IMR-90 (cell line): Measurements from ENCODE around the gene PTPRF. TPM values are rescaled to one million over a fixed set of nuclear protein-coding genes. Genes with fewer than 3 reads are reported as not detected.

Experiments used
- ATAC-seq: fragments of 200-7000 bp; cut with Tn5 transposase; 2 replicates; pipeline ENCODE4 v1.9.1; 2020; ENCODE audit warnings: low read depth, mild to moderate bottlenecking, moderate library complexity
- BruUV-seq: library from RNA; stranded (reverse); fragments of 400-500 nt; replicated peaks from 2 replicates; lab custom pipeline; 2021; lab: Mats Ljungman, UMichigan
- CTCF ChIA-PET: fragments of 300-600 bp; formaldehyde crosslinking; extraction: SDS; loops from one replicate; lab custom pipeline; 2021; ENCODE audit warnings: antibody characterized with exemption; lab: Yijun Ruan, JAX
- POLR2A ChIA-PET: fragments of 300-600 bp; sonication (Branson Sonifier 250); formaldehyde crosslinking; loops from one replicate; lab custom pipeline; 2022; ENCODE audit warnings: antibody characterized with exemption; ENCODE audit not compliant: unreplicated experiment; lab: Charles Lee
- DNase-seq: peaks from one replicate; pipeline ENCODE4 v3.0.0; 2013
- H2AFZ ChIP-seq: replicated peaks from 2 replicates; pipeline ENCODE3; 2013; ENCODE audit warnings: low read length, mild to moderate bottlenecking; ENCODE audit not compliant: poor library complexity
- H2AK5ac ChIP-seq: 2 replicates; pipeline ENCODE4 v1.6.1; 2013; ENCODE audit warnings: low read depth, low read length, inconsistent platforms
- H2AK9ac ChIP-seq: replicated peaks from 2 replicates; pipeline ENCODE3; 2013; ENCODE audit warnings: mild to moderate bottlenecking, low read depth, low read length, moderate library complexity; ENCODE audit not compliant: poor library complexity
- H2BK120ac ChIP-seq: 2 replicates; pipeline ENCODE4 v1.6.1; 2013; ENCODE audit warnings: low read depth, low read length, inconsistent platforms
- H2BK15ac ChIP-seq: 3 replicates; pipeline ENCODE4 v1.6.1; 2013; ENCODE audit warnings: low read depth, low read length, inconsistent platforms
- H2BK20ac ChIP-seq: 2 replicates; pipeline ENCODE4 v1.6.1; 2013; ENCODE audit warnings: low read depth, mild to moderate bottlenecking, inconsistent platforms, low read length, moderate library complexity
- H2BK5ac ChIP-seq: 2 replicates; pipeline ENCODE4 v1.6.1; 2013; ENCODE audit warnings: mild to moderate bottlenecking, low read depth, low read length, inconsistent platforms; ENCODE audit not compliant: poor library complexity, severe bottlenecking
- H3K14ac ChIP-seq: replicated peaks from 2 replicates; pipeline ENCODE4 v1.6.1; 2013; ENCODE audit warnings: low read depth, low read length, inconsistent platforms
- H3K18ac ChIP-seq: 2 replicates; pipeline ENCODE4 v1.6.1; 2013; ENCODE audit warnings: low read depth, low read length, control low read depth
- H3K23ac ChIP-seq: 2 replicates; pipeline ENCODE4 v1.6.1; 2013; ENCODE audit warnings: low read depth, low read length, inconsistent platforms
- H3K27ac ChIP-seq: 2 replicates; pipeline ENCODE4 v1.5.1; 2013; ENCODE audit warnings: mild to moderate bottlenecking, control low read depth, low read length; ENCODE audit not compliant: insufficient read depth
- H3K27me3 ChIP-seq: 2 replicates; pipeline ENCODE4 v1.6.1; 2013; ENCODE audit warnings: low read length; ENCODE audit not compliant: control insufficient read depth, insufficient read depth
- H3K36me3 ChIP-seq: 2 replicates; pipeline ENCODE4 v1.6.1; 2013; ENCODE audit warnings: low read length, mixed read lengths; ENCODE audit not compliant: control insufficient read depth, insufficient read depth
- H3K4ac ChIP-seq: 2 replicates; pipeline ENCODE4 v1.6.1; 2013; ENCODE audit warnings: low read depth, low read length, inconsistent platforms
- H3K4me1 ChIP-seq: 2 replicates; pipeline ENCODE4 v1.6.1; 2013; ENCODE audit warnings: low read length, mixed read lengths; ENCODE audit not compliant: control insufficient read depth, insufficient read depth
- H3K4me2 ChIP-seq: 2 replicates; pipeline ENCODE4 v1.6.1; 2013; ENCODE audit warnings: low read depth, mild to moderate bottlenecking, control low read depth, low read length, moderate library complexity
- H3K4me3 ChIP-seq: 2 replicates; pipeline ENCODE4 v1.5.1; 2013; ENCODE audit warnings: low read depth, mild to moderate bottlenecking, control low read depth, low read length, moderate library complexity; ENCODE audit not compliant: insufficient read depth
- H3K56ac ChIP-seq: 2 replicates; pipeline ENCODE4 v1.6.1; 2013; ENCODE audit warnings: low read length, inconsistent platforms; ENCODE audit not compliant: insufficient read depth; ENCODE audit errors: extremely low read depth
- H3K79me1 ChIP-seq, 2 experiments: 2 replicates each; pipeline ENCODE4 v1.6.1; 2013; ENCODE audit warnings: low read length in 2 of 2, inconsistent platforms in 1 of 2, low read depth in 1 of 2
- H3K9ac ChIP-seq: 2 replicates; pipeline ENCODE4 v1.6.1; 2013; ENCODE audit warnings: low read depth, low read length, control low read depth
- H3K9me1 ChIP-seq: 2 replicates; pipeline ENCODE4 v1.6.1; 2013; ENCODE audit warnings: low read length, inconsistent platforms; ENCODE audit not compliant: insufficient read depth
- H3K9me3 ChIP-seq: 2 replicates; pipeline ENCODE4 v1.6.1; 2013; ENCODE audit warnings: low read length; ENCODE audit not compliant: control insufficient read depth, insufficient read depth
- H4K20me1 ChIP-seq: 2 replicates; pipeline ENCODE4 v1.6.1; 2013; ENCODE audit warnings: low read length, inconsistent platforms; ENCODE audit not compliant: insufficient read depth
- H4K5ac ChIP-seq: 2 replicates; pipeline ENCODE4 v1.6.1; 2013; ENCODE audit warnings: mild to moderate bottlenecking, low read depth, low read length, control low read depth
- H4K8ac ChIP-seq, 2 experiments: 2 replicates each; pipeline ENCODE4 v1.6.1; 2013; ENCODE audit warnings: low read depth in 2 of 2, low read length in 2 of 2, control low read depth in 1 of 2, inconsistent platforms in 1 of 2
- H4K91ac ChIP-seq: 2 replicates; pipeline ENCODE4 v1.6.1; 2013; ENCODE audit warnings: low read depth, low read length, inconsistent platforms; ENCODE audit not compliant: insufficient read depth
- CHD1 ChIP-seq: IDR thresholded peaks from 2 replicates; pipeline ENCODE4 v1.6.1; 2012; ENCODE audit warnings: low read depth, low read length, improper control_type of control experiment
- MAZ ChIP-seq: IDR thresholded peaks from 2 replicates; pipeline ENCODE4 v1.6.1; 2012; ENCODE audit warnings: low read depth, mild to moderate bottlenecking, low read length, improper control_type of control experiment, moderate library complexity, borderline replicate concordance
- MXI1 ChIP-seq: IDR thresholded peaks from 2 replicates; pipeline ENCODE4 v1.6.1; 2012; ENCODE audit warnings: low read depth, mild to moderate bottlenecking, low read length, moderate library complexity, borderline replicate concordance
- NFE2L2 ChIP-seq: fragments of 150-350 bp; IDR thresholded peaks from 2 replicates; pipeline ENCODE4 v1.6.1; 2016; ENCODE audit warnings: low read depth, mild to moderate bottlenecking, low read length
- POLR2A ChIP-seq: IDR thresholded peaks from 2 replicates; pipeline ENCODE4 v1.6.1; 2012; ENCODE audit warnings: mild to moderate bottlenecking, low read depth, low read length
- RAD21 ChIP-seq: IDR thresholded peaks from 2 replicates; pipeline ENCODE4 v1.6.1; 2012; ENCODE audit warnings: low read length, improper control_type of control experiment
- RCOR1 ChIP-seq: IDR thresholded peaks from 2 replicates; pipeline ENCODE4 v1.6.1; 2012; ENCODE audit warnings: mild to moderate bottlenecking, low read length, improper control_type of control experiment; ENCODE audit not compliant: insufficient replicate concordance
- SMC3 ChIP-seq: fragments of 150-350 bp; IDR thresholded peaks from 2 replicates; pipeline ENCODE4 v1.6.1; 2016; ENCODE audit warnings: low read depth, mild to moderate bottlenecking, antibody characterized with exemption, low read length, moderate library complexity
- USF2 ChIP-seq: fragments of 150-350 bp; IDR thresholded peaks from 2 replicates; pipeline ENCODE4 v1.6.1; 2017; ENCODE audit warnings: mild to moderate bottlenecking, antibody characterized with exemption, low read length, low read depth
- WGBS, 2 experiments: methylation state at CpG; one replicate each; pipeline versions ENCODE4 v1.1.5 to v1.1.7; 2013; ENCODE audit warnings: missing lambda C conversion rate in 2 of 2; ENCODE audit not compliant: insufficient read length in 1 of 2; ENCODE audit errors: extremely low coverage in 2 of 2; 5-methylcytosine and 5-hydroxymethylcytosine counted together
- dilution Hi-C: fragments of 300-500 bp; cut with HindIII; formaldehyde crosslinking; loops from one replicate; pipeline ENCODE4 v1.14.3; 2018; ENCODE audit warnings: low sequenced_read_pairs; ENCODE audit not compliant: unreplicated experiment
- in situ Hi-C: fragments of 300-500 bp; cut with MboI; formaldehyde crosslinking; loops from 3 replicates; pipeline ENCODE4 v1.14.3; 2019; ENCODE audit warnings: low sequenced_read_pairs, inconsistent platforms, mixed read lengths
- intact Hi-C: fragments of 100-400 bp; cut with micrococcal nuclease; formaldehyde crosslinking; loops from 2 replicates; pipeline ENCODE4 v1.10.0; 2022
- polyA plus RNA-seq, 3 experiments: library from polyadenylated mRNA; depleted of rRNA; stranded (reverse); fragments of >200 nt; gene quantifications; 2 replicates each; pipeline ENCODE4 v1.2.3, GENCODE V29; 2012; ENCODE audit warnings: low replicate concordance in 1 of 3
- total RNA-seq: library from RNA; depleted of rRNA; stranded (reverse); fragments of >200 nt; gene quantifications from 2 replicates; pipeline ENCODE4 v1.2.3, GENCODE V29; 2012

PTPRF gene
- total and polyA plus RNA-seq, 2 of the 4 experiments (the other 2 are of a cell fraction) = 25.8 to 92.3 TPM

- no peak overlapping the region for H4K5ac ChIP-seq
- no peaks in the 10 kb centered on the region for H3K27me3 ChIP-seq
- WGBS, 2 experiments = 92% methylated on average over 7 of the region's 8 CpGs; no CpG with 5 or more reads in 1 of the 2 experiments
- no peaks in the 10 kb centered on the region for H3K9me3 ChIP-seq
- no peak for DNase-seq
- H4K20me1 ChIP-seq = peaks cover 5% of the 10 kb centered on the region; the same call in 1 of the 2 replicates
- H3K9me1 ChIP-seq = peaks cover 14% of the 10 kb centered on the region
- ATAC-seq = no peak
- no peak overlapping the region for H2BK20ac ChIP-seq
- no peak overlapping the region for H2AK9ac ChIP-seq
- intact Hi-C loops = no loop called here
- no peak overlapping the region for H2AFZ ChIP-seq
- TF ChIP-seq RCOR1 = no peak
- TF ChIP-seq MXI1 = no peak
- no peak for TF ChIP-seq POLR2A
- no peak for TF ChIP-seq CHD1
- no peak for TF ChIP-seq USF2
- TF ChIP-seq RAD21 = no peak
- no peak for TF ChIP-seq MAZ
- TF ChIP-seq SMC3 = no peak
- TF ChIP-seq NFE2L2 = no peak
- no peak overlapping the region for H2AK5ac ChIP-seq
- peaks cover 12 to 35% of the 10 kb centered on the region in 2 experiments for H3K79me1 ChIP-seq
- H3K4ac ChIP-seq = no peak overlapping the region
- H2BK120ac ChIP-seq = no peak overlapping the region
- ChIA-PET POLR2A (no interaction called here), CTCF (no interaction called here)
- no peak overlapping the region for H2BK15ac ChIP-seq
- no peak overlapping the region for H3K4me3 ChIP-seq
- H3K9ac ChIP-seq = no peak overlapping the region
- no peak overlapping the region for H3K56ac ChIP-seq
- H3K14ac ChIP-seq = no peak overlapping the region
- H4K91ac ChIP-seq = no peak overlapping the region
- H3K18ac ChIP-seq = no peak overlapping the region
- H3K4me2 ChIP-seq = no peak overlapping the region
- no peak overlapping the region for H2BK5ac ChIP-seq
- no peak overlapping the region for H3K23ac ChIP-seq
- BruUV-seq = no TSS peak
- H3K4me1 ChIP-seq = no peaks in the 10 kb centered on the region
- H3K36me3 ChIP-seq = peaks cover 39% of the 10 kb centered on the region
- dilution Hi-C loops = no loop called here
- no peak overlapping the region for H3K27ac ChIP-seq
- in situ Hi-C loops = no loop called here
- H4K8ac ChIP-seq = no peak overlapping the region
Observed at GRCh38 chr1:43596579-43596978, 65.9 kb downstream of the PTPRF start.
